ENCODE data around the gene ZBTB39. TPM values are rescaled to one million over a fixed set of nuclear protein-coding genes. Genes with fewer than 3 reads are reported as not detected.
"Not testable (repeated sequence)": the region's sequence is repeated elsewhere in the genome, so short reads cannot be mapped to it uniquely, and the experiment has no call there.

Gene ZBTB39, protein sequence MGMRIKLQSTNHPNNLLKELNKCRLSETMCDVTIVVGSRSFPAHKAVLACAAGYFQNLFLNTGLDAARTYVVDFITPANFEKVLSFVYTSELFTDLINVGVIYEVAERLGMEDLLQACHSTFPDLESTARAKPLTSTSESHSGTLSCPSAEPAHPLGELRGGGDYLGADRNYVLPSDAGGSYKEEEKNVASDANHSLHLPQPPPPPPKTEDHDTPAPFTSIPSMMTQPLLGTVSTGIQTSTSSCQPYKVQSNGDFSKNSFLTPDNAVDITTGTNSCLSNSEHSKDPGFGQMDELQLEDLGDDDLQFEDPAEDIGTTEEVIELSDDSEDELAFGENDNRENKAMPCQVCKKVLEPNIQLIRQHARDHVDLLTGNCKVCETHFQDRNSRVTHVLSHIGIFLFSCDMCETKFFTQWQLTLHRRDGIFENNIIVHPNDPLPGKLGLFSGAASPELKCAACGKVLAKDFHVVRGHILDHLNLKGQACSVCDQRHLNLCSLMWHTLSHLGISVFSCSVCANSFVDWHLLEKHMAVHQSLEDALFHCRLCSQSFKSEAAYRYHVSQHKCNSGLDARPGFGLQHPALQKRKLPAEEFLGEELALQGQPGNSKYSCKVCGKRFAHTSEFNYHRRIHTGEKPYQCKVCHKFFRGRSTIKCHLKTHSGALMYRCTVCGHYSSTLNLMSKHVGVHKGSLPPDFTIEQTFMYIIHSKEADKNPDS
- 5.7 TPM for total RNA-seq

DNA sequence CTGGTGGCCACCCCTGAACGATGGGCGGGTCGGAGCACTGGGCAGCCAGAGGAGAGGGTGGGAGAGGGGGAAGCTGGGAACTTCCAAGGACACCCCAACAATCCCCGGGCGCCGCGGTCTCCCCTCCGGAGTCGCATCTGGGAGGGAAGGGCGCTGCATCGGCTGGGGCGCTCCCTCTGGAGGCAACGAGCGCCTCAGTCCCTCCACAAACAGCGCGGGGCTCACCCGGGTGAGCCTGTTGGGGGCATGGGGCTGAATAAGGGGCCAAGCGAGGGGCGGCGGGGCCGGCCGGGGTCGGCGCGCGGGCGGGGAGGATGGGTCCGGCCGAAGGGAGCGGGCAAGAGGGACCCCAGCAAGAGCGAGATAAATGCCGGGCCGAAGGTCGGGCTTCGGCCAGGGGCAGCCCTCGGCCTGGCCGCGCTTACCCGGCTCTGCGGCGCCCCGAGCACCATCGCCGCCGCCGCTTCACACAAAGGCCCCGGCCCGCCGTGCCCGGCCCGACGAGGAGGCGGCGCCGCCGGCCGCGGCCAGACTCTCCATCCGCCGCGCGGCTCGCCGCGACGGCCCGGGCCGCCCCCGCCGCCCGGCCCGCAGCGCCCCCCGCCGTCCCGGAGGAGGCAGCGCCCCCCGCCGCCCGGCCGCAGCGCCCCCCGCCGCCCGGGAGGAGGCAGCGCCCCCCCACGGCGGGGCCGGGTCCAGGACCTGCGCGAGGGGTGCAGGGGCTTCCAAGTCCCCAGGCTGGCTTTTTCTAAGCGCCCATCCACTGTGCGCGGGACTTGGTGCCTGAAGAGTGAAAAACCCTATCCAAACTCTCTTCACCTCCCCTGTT is at the start of gene ZBTB39:
TSS of gene ZBTB39 (minus strand) at position 567 of the 829 bp plus-strand sequence. CDS start 1,629 bp downstream, outside the sequence.
- peaks cover 14 to 26% (median 17%) of the 10 kb centered on the region in 3 donors for H3K4me1 ChIP-seq (ENCODE audit: control insufficient read depth in 3 of 3, insufficient read depth in 3 of 3, low read length in 3 of 3)
- H3K9ac ChIP-seq (ENCODE audit: low read depth in 1 of 3, low read length in 3 of 3), result peak within 1 kb of the TSS; percentile 73 to 90 (median 88)
- H3K36me3 ChIP-seq (ENCODE audit: control insufficient read depth in 3 of 3, insufficient read depth in 3 of 3, low read length in 3 of 3), result peaks cover 34 to 35% (median 34%) of the 10 kb centered on the region in 3 donors
- H3K9me3 ChIP-seq (ENCODE audit: control insufficient read depth in 3 of 3, low read length in 3 of 3), result no peaks in the 10 kb centered on the region
- H3K4me3 ChIP-seq (ENCODE audit: low read length in 3 of 3), result peak within 1 kb of the TSS; percentile 79 to 84 (median 80)
- peak within 1 kb of the TSS; percentile 40 for H3K27ac ChIP-seq (ENCODE audit: low read depth, low read length)
- no peaks in the 10 kb centered on the region for H3K27me3 ChIP-seq (ENCODE audit: control insufficient read depth in 3 of 3, insufficient read depth in 3 of 3, low read length in 3 of 3)

DNA sequence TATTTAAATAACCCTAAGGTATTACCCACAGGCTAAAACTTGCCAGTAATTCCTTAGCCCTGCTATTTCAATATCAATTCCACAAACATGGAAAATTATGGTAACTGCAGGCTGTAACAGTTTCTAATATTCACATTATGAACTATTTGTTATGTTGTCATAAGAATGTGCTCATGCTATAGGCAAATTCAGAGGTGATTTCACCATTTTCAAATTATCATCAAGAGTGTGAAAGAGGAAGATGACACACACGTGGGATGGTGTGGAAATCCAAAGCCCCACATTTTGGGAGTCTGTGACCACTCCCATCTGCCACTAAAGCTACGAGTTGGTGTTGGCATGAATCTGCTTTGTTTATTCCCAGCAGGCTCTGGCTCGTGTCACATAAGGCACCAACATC is 49.5 kb upstream of the ZBTB39 start:
- H3K4me3 ChIP-seq (ENCODE audit: low read length in 3 of 3), result no peak overlapping the region
- no peak overlapping the region for H3K9ac ChIP-seq (ENCODE audit: low read depth in 1 of 3, low read length in 3 of 3)
- peaks cover 14 to 38% (median 30%) of the 10 kb centered on the region in 3 donors for H3K36me3 ChIP-seq (ENCODE audit: control insufficient read depth in 3 of 3, insufficient read depth in 3 of 3, low read length in 3 of 3)
- no peaks in the 10 kb centered on the region for H3K4me1 ChIP-seq (ENCODE audit: control insufficient read depth in 3 of 3, insufficient read depth in 3 of 3, low read length in 3 of 3)
- H3K27me3 ChIP-seq (ENCODE audit: control insufficient read depth in 3 of 3, insufficient read depth in 3 of 3, low read length in 3 of 3), result no peaks in the 10 kb centered on the region
- H3K9me3 ChIP-seq (ENCODE audit: control insufficient read depth in 3 of 3, low read length in 3 of 3), result no peaks in the 10 kb centered on the region
- H3K27ac ChIP-seq (ENCODE audit: low read depth, low read length), result no peak overlapping the region

DNA sequence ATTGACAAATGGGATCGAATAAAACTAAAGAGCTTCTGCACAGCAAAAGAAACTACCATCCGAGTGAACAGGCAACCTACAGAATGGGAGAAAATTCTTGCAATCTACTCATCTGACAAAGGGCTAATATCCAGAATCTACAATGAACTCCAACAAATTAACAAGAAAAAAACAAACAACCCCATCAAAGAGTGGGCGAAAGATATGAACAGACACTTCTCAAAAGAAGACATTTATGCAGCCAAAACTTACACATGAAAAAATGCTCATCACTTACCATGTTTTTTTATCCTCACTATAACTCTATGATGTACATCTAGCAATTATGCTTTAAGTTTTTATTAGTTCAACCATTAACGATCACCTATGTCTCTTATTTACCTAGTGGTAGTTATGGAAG is 47.6 kb upstream of the ZBTB39 start:
- peaks cover 8 to 23% (median 18%) of the 10 kb centered on the region in 3 donors for H3K36me3 ChIP-seq (ENCODE audit: control insufficient read depth in 3 of 3, insufficient read depth in 3 of 3, low read length in 3 of 3)
- not testable (repeated sequence) for H3K4me3 ChIP-seq (ENCODE audit: low read length in 3 of 3); H3K4me1 ChIP-seq (ENCODE audit: control insufficient read depth in 3 of 3, insufficient read depth in 3 of 3, low read length in 3 of 3); H3K9me3 ChIP-seq (ENCODE audit: control insufficient read depth in 3 of 3, low read length in 3 of 3); H3K27me3 ChIP-seq (ENCODE audit: control insufficient read depth in 3 of 3, insufficient read depth in 3 of 3, low read length in 3 of 3); H3K27ac ChIP-seq (ENCODE audit: low read depth, low read length); H3K9ac ChIP-seq (ENCODE audit: low read depth in 1 of 3, low read length in 3 of 3)

DNA sequence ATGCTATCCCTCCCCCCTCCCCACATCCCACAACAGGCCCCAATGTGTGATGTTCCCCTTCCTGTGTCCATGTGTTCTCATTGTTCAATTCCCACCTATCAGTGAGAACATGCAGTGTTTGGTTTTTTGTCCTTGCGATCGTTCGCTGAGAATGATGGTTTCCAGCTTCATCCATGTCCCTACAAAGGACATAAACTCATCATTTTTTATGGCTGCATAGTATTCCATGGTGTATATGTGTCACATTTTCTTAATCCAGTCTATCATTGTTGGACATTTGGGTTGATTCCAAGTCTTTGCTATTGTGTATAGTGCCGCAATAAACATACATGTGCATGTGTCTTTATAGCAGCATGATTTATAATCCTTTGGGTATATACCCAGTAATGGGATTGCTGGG is 46.8 kb upstream of the ZBTB39 start:
- not testable (repeated sequence) for H3K4me1 ChIP-seq (ENCODE audit: control insufficient read depth in 3 of 3, insufficient read depth in 3 of 3, low read length in 3 of 3); H3K27ac ChIP-seq (ENCODE audit: low read depth, low read length); H3K27me3 ChIP-seq (ENCODE audit: control insufficient read depth in 3 of 3, insufficient read depth in 3 of 3, low read length in 3 of 3); H3K9ac ChIP-seq (ENCODE audit: low read depth in 1 of 3, low read length in 3 of 3); H3K4me3 ChIP-seq (ENCODE audit: low read length in 3 of 3); H3K9me3 ChIP-seq (ENCODE audit: control insufficient read depth in 3 of 3, low read length in 3 of 3)
- H3K36me3 ChIP-seq (ENCODE audit: control insufficient read depth in 3 of 3, insufficient read depth in 3 of 3, low read length in 3 of 3), result peaks cover under 1 to 16% (median 11%) of the 10 kb centered on the region in 3 donors

DNA sequence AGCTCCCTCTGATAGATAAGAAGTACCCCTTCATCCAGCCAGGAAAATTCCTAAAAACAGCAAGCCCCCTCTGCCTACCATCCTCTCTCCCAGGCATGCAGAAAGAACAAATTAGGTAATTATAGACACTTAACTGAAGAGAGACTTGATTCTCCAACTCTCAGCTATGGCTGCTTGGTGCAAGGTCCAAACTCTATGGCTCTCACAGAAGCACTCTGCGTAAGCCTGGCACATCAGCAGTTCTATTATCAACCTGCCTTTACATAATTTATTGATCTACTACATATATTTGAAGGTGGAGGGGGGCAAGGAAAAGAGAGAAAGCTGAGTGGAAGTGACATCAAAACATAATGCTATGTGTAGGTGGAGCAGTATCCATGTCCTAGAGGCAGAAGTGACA is 44.7 kb upstream of the ZBTB39 start:
- Histone ChIP-seq H3K9ac (ENCODE audit: low read depth in 1 of 3, low read length in 3 of 3) (no peak overlapping the region), H3K27me3 (ENCODE audit: control insufficient read depth in 3 of 3, insufficient read depth in 3 of 3, low read length in 3 of 3) (peaks cover 3 to 21% (median 4%) of the 10 kb centered on the region in 3 donors), H3K4me1 (ENCODE audit: control insufficient read depth in 3 of 3, insufficient read depth in 3 of 3, low read length in 3 of 3) (no peaks in the 10 kb centered on the region), H3K27ac (ENCODE audit: low read depth, low read length) (no peak overlapping the region), H3K4me3 (ENCODE audit: low read length in 3 of 3) (no peak overlapping the region), H3K36me3 (ENCODE audit: control insufficient read depth in 3 of 3, insufficient read depth in 3 of 3, low read length in 3 of 3) (no peaks in the 10 kb centered on the region), H3K9me3 (ENCODE audit: control insufficient read depth in 3 of 3, low read length in 3 of 3) (no peaks in the 10 kb centered on the region)

DNA sequence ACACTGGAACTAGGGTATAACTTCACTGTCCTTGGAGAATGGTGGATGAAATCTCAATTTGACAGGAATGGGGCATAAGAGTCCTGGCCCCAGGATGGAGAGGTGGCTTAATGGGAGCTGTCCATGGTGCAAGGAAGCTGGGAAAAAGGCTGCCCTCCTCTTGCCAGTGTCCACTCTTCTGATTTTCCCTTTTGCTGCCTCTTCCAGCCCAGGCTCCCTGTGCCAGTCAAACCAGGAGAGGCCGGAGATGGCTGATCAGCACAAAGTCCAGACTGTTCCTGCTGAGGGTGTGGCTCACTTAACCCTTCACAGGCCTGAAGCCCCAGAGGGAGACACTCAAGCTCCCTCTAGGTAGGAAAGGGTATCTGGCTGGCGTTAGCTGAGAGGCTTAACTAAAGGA is 43.5 kb upstream of the ZBTB39 start, which contains the start of gene MYO1A:
TSS of gene MYO1A (minus strand) at position 240 of the 400 bp plus-strand sequence. CDS start 1,806 bp downstream, outside the sequence.
- no peaks in the 10 kb centered on the region for H3K4me1 ChIP-seq (ENCODE audit: control insufficient read depth in 3 of 3, insufficient read depth in 3 of 3, low read length in 3 of 3)
- H3K27ac ChIP-seq (ENCODE audit: low read depth, low read length), result no peak within 1 kb of the TSS
- H3K9me3 ChIP-seq (ENCODE audit: control insufficient read depth in 3 of 3, low read length in 3 of 3), result no peaks in the 10 kb centered on the region
- peaks cover 3 to 21% (median 4%) of the 10 kb centered on the region in 3 donors for H3K27me3 ChIP-seq (ENCODE audit: control insufficient read depth in 3 of 3, insufficient read depth in 3 of 3, low read length in 3 of 3)
- no peak within 1 kb of the TSS for H3K4me3 ChIP-seq (ENCODE audit: low read length in 3 of 3)
- H3K9ac ChIP-seq (ENCODE audit: low read depth in 1 of 3, low read length in 3 of 3), result no peak within 1 kb of the TSS
- H3K36me3 ChIP-seq (ENCODE audit: control insufficient read depth in 3 of 3, insufficient read depth in 3 of 3, low read length in 3 of 3), result no peaks in the 10 kb centered on the region

DNA sequence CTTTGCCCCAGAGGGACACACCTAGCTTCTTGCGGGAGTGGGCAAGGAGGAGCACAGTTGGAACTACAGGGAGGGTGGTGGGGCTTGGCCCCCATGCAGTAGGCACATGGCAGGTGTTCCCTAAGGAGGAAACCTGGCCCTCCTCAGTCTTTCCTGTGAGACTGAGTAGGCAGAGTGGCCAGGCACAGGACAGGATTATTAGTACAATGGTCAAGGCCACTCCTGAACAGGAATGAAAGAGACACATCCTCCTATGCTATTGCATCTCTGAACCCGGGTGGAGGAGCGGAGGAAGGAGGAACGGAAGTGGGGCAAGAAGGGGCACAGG is 42.7 kb upstream of the ZBTB39 start:
- peaks cover 3 to 21% (median 4%) of the 10 kb centered on the region in 3 donors for H3K27me3 ChIP-seq (ENCODE audit: control insufficient read depth in 3 of 3, insufficient read depth in 3 of 3, low read length in 3 of 3)
- no peaks in the 10 kb centered on the region for H3K36me3 ChIP-seq (ENCODE audit: control insufficient read depth in 3 of 3, insufficient read depth in 3 of 3, low read length in 3 of 3)
- no peak overlapping the region for H3K9ac ChIP-seq (ENCODE audit: low read depth in 1 of 3, low read length in 3 of 3)
- H3K9me3 ChIP-seq (ENCODE audit: control insufficient read depth in 3 of 3, low read length in 3 of 3), result no peaks in the 10 kb centered on the region
- H3K4me1 ChIP-seq (ENCODE audit: control insufficient read depth in 3 of 3, insufficient read depth in 3 of 3, low read length in 3 of 3), result no peaks in the 10 kb centered on the region
- H3K4me3 ChIP-seq (ENCODE audit: low read length in 3 of 3), result no peak overlapping the region
- H3K27ac ChIP-seq (ENCODE audit: low read depth, low read length), result no peak overlapping the region

DNA sequence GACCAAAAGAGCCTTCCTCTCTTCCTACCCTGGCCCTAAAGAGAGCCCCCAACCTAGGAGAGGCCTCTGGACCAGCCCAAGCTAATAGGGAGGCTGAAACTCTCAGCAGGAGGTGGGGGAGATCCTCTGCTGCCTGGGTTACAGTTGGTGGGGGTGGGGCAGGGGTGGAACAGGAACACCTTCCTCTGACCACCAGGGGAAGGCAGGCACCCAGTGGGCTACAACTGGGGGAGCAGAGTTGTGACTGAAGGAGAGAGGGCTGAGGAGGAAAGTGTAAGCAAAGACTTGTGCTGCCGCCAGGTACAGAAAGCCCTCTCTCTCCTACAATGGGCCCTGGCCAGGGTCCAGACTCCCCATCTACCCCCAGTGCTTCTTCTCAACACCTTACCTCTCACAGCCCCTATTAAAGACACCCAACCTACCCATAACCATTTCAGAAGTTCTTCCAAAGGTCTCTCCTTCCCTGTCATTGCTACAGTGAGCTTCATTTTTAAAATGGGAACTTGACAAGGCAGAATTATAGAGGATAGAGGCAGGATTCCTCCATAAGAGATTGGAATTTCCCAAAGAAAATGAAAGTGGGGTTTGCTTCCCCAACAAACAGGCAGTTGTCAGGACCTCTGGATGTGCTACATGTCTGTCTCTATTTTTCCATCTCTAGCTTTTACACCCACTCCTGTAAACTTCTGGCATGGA is 42.2 kb upstream of the ZBTB39 start:
- no peaks in the 10 kb centered on the region for H3K36me3 ChIP-seq (ENCODE audit: control insufficient read depth in 3 of 3, insufficient read depth in 3 of 3, low read length in 3 of 3)
- no peak overlapping the region for H3K4me3 ChIP-seq (ENCODE audit: low read length in 3 of 3)
- H3K4me1 ChIP-seq (ENCODE audit: control insufficient read depth in 3 of 3, insufficient read depth in 3 of 3, low read length in 3 of 3), result no peaks in the 10 kb centered on the region
- no peak overlapping the region for H3K27ac ChIP-seq (ENCODE audit: low read depth, low read length)
- H3K27me3 ChIP-seq (ENCODE audit: control insufficient read depth in 3 of 3, insufficient read depth in 3 of 3, low read length in 3 of 3), result peaks cover 3 to 26% (median 4%) of the 10 kb centered on the region in 3 donors
- no peak overlapping the region for H3K9ac ChIP-seq (ENCODE audit: low read depth in 1 of 3, low read length in 3 of 3)
- no peaks in the 10 kb centered on the region for H3K9me3 ChIP-seq (ENCODE audit: control insufficient read depth in 3 of 3, low read length in 3 of 3)

DNA sequence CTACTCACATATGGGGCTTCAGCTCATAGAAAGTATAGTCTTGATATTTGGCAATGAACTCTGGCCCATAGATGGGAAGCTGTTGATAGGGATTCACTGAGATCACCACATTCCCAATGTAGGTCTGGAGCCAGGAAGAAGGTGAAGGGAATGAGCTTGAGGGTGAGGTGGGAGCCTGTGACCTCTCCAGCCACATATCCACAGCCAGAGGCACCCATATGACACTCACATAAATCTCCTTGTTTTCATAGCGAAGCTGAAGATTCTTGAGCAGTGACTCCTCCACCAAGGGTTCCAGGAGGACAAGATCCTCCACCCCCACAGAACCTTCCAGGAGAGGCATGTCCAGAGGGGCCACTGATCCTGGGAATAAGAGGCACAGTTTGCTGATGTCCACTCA is 41.6 kb upstream of the ZBTB39 start:
- H3K4me3 ChIP-seq (ENCODE audit: low read length in 3 of 3), result no peak overlapping the region
- no peaks in the 10 kb centered on the region for H3K36me3 ChIP-seq (ENCODE audit: control insufficient read depth in 3 of 3, insufficient read depth in 3 of 3, low read length in 3 of 3)
- H3K27ac ChIP-seq (ENCODE audit: low read depth, low read length), result no peak overlapping the region
- no peaks in the 10 kb centered on the region for H3K4me1 ChIP-seq (ENCODE audit: control insufficient read depth in 3 of 3, insufficient read depth in 3 of 3, low read length in 3 of 3)
- peaks cover 4 to 26% (median 7%) of the 10 kb centered on the region in 3 donors for H3K27me3 ChIP-seq (ENCODE audit: control insufficient read depth in 3 of 3, insufficient read depth in 3 of 3, low read length in 3 of 3)
- H3K9ac ChIP-seq (ENCODE audit: low read depth in 1 of 3, low read length in 3 of 3), result no peak overlapping the region
- H3K9me3 ChIP-seq (ENCODE audit: control insufficient read depth in 3 of 3, low read length in 3 of 3), result no peaks in the 10 kb centered on the region

Data from skeletal muscle tissue (tissue), 4 donors.